Placental pericyte (primary cell): ENCODE measurements around the gene WSCD2. TPM values are rescaled to one million over a fixed set of nuclear protein-coding genes. Genes with fewer than 3 reads are reported as not detected.

Source experiments
- total RNA-seq: library from RNA; depleted of rRNA; stranded (reverse); fragments of >200 nt; gene quantifications from 2 replicates; pipeline ENCODE4 v1.2.3, GENCODE V29; 2012

The WSCD2 gene
- total RNA-seq = not detected in 2 replicates

GRCh38 chr12:108129017-108129812 is at the start of gene WSCD2:
WSCD2 (plus strand) TSS chr12:108129288; CDS start chr12:108195833, 66,545 bp downstream.

Other genes starting within 250 kb of the WSCD2 start
- gene CMKLR1, start 210.0 kb downstream of the WSCD2 start, total RNA-seq = 1.1 and 7.4 TPM in 2 replicates